NCI-H510A treated with DMSO at 0.1 percent for 48 hours (cell line): ENCODE measurements around the gene PIK3C2B.

Experiments used
- DNase-seq: peaks from one replicate; lab custom pipeline; 2025; lab: John Stamatoyannopoulos, UW

PIK3C2B gene

GRCh38 chr1:204479387-204480136 is 15.0 kb downstream of the PIK3C2B start:
- no peak for DNase-seq

- no peak for DNase-seq
Measured at GRCh38 chr1:204478921-204479320, 15.7 kb downstream of the PIK3C2B start.

GRCh38 chr1:204478172-204478899 is 16.3 kb downstream of the PIK3C2B start:
- no peak for DNase-seq

GRCh38 chr1:204477036-204477740 is 17.4 kb downstream of the PIK3C2B start:
- no peak for DNase-seq

- no peak for DNase-seq
Measured at GRCh38 chr1:204476563-204476962, 18.0 kb downstream of the PIK3C2B start.

- DNase-seq: no peak
Measured at GRCh38 chr1:204475656-204476432, 18.8 kb downstream of the PIK3C2B start.

GRCh38 chr1:204473400-204473965 is 21.1 kb downstream of the PIK3C2B start:
- DNase-seq: no peak

- DNase-seq: no peak
Measured at GRCh38 chr1:204472660-204473059, 21.9 kb downstream of the PIK3C2B start.

- DNase-seq: no peak
Measured at GRCh38 chr1:204471687-204472086, 22.9 kb downstream of the PIK3C2B start.

- no peak for DNase-seq
Measured at GRCh38 chr1:204469304-204469703, 25.3 kb downstream of the PIK3C2B start.

- DNase-seq: no peak
Measured at GRCh38 chr1:204468766-204469302, 25.8 kb downstream of the PIK3C2B start.

GRCh38 chr1:204468206-204468605 is 26.4 kb downstream of the PIK3C2B start:
- no peak for DNase-seq

- DNase-seq: no peak
Measured at GRCh38 chr1:204466416-204467405, 27.9 kb downstream of the PIK3C2B start.

- DNase-seq: no peak
Measured at GRCh38 chr1:204465546-204466415, 28.8 kb downstream of the PIK3C2B start.

GRCh38 chr1:204464701-204465100 is 29.9 kb downstream of the PIK3C2B start:
- DNase-seq: no peak

GRCh38 chr1:204464187-204464631 is 30.4 kb downstream of the PIK3C2B start:
- no peak for DNase-seq

GRCh38 chr1:204463125-204464060 is 31.2 kb downstream of the PIK3C2B start:
- DNase-seq: no peak

GRCh38 chr1:204462229-204462561 is 32.4 kb downstream of the PIK3C2B start:
- DNase-seq: no peak
